Measurements from ENCODE around the gene CACNA1F. TPM values are rescaled to one million over a fixed set of nuclear protein-coding genes. Genes with fewer than 3 reads are reported as not detected.

The CACNA1F gene
- total and polyA plus RNA-seq, 10 of the 15 experiments (the other 5 are each of a cell fraction or from before 2014, with no cell fraction given): 0.01 to 0.32 (median 0.05) TPM; not detected in 5

- TF ChIP-seq FOS (IDR thresholded peaks at IDR 0.05; ENCODE audit: borderline replicate concordance, extremely low read depth, insufficient read length): no peak
- no peak for TF ChIP-seq FOXM1 (IDR thresholded peaks at IDR 0.05; ENCODE audit: low read depth, low read length)
Measured at GRCh38 chrX:49163555-49164419, 69.4 kb downstream of the CACNA1F start (continued).

DNA sequence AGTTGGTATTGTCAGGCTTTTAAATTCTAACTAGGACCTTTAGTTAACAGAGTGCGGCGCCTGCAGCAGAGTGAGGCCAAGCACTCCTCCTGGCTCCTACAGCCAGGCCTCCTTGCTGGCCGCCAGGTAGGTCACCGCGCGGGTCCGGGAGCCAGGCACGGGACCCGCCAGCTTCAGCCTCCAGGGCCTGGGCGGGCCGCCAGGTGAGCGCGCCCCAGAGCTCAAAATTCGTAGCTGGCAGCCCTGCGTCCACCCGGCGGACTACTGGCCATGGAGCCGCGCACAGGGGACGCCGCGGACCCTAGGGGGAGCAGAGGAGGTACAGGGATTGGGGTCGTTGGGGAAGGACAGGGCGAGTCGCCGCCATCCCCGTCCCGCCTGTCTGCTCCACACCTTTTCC is 70.5 kb downstream of the CACNA1F start, which contains the start of gene MAGIX:
Gene MAGIX (plus strand): TSS at position 139 of the 400 bp plus-strand sequence. CDS start 132 bp downstream, at position 271.
- no peaks in the 10 kb centered on the region for H3K27me3 ChIP-seq (replicated peaks in 1 of 2; ENCODE audit: control insufficient read depth in 2 of 2, insufficient read depth in 2 of 2, low read length in 1 of 2)
- H3K27ac ChIP-seq (ENCODE audit: control insufficient read depth, insufficient read depth): no peak within 1 kb of the TSS
- 89% methylated on average over 26 of the region's 28 CpGs for WGBS (ENCODE audit: insufficient coverage, insufficient replicate concordance, low lambda C conversion rate, missing lambda C conversion rate)
- no peaks in the 10 kb centered on the region for H4K20me1 ChIP-seq (ENCODE audit: control insufficient read depth, insufficient read depth)
- H3K4me2 ChIP-seq (ENCODE audit: control insufficient read depth, insufficient read depth): 0 out of 2 replicates have a peak within 1 kb of the TSS, but pooled peaks have one; percentile 11
- H3K9ac ChIP-seq (ENCODE audit: control insufficient read depth, insufficient read depth, low read length): no peak within 1 kb of the TSS; the same call in 1 of the 2 replicates
- intact Hi-C loops (cut with micrococcal nuclease; ENCODE audit: unreplicated experiment): no loop called here
- TF ChIP-seq SMAD5 (IDR thresholded peaks at IDR 0.05; ENCODE audit: low read depth) (no peak), MTA2 (IDR thresholded peaks at IDR 0.05; ENCODE audit: low read depth) (no peak), NR2F1 (conservative IDR thresholded peaks at IDR 0.05) (no peak), FOS (IDR thresholded peaks at IDR 0.05; ENCODE audit: borderline replicate concordance, extremely low read depth, insufficient read length) (no peak), ZZZ3 (IDR thresholded peaks at IDR 0.05; ENCODE audit: control insufficient read depth, insufficient read length, low read depth) (no peak), DPF2 (IDR thresholded peaks at IDR 0.05) (no peak), ZNF207 (IDR thresholded peaks at IDR 0.05; ENCODE audit: borderline replicate concordance) (no peak), MEF2B (IDR thresholded peaks at IDR 0.05; ENCODE audit: partially characterized antibody, poor library complexity, severe bottlenecking) (no peak), NBN (IDR thresholded peaks at IDR 0.05) (no peak), SUZ12 (IDR thresholded peaks at IDR 0.05; ENCODE audit: unreplicated experiment) (no peak), CHD2 (IDR thresholded peaks at IDR 0.05; ENCODE audit: borderline replicate concordance, low read depth, low read length) (no peak)
- TF ChIP-seq, protein P1, sequence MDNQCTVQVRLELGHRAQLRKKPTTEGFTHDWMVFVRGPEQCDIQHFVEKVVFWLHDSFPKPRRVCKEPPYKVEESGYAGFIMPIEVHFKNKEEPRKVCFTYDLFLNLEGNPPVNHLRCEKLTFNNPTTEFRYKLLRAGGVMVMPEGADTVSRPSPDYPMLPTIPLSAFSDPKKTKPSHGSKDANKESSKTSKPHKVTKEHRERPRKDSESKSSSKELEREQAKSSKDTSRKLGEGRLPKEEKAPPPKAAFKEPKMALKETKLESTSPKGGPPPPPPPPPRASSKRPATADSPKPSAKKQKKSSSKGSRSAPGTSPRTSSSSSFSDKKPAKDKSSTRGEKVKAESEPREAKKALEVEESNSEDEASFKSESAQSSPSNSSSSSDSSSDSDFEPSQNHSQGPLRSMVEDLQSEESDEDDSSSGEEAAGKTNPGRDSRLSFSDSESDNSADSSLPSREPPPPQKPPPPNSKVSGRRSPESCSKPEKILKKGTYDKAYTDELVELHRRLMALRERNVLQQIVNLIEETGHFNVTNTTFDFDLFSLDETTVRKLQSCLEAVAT (IDR thresholded peaks at IDR 0.05): no peak
- TF ChIP-seq, protein P2, sequence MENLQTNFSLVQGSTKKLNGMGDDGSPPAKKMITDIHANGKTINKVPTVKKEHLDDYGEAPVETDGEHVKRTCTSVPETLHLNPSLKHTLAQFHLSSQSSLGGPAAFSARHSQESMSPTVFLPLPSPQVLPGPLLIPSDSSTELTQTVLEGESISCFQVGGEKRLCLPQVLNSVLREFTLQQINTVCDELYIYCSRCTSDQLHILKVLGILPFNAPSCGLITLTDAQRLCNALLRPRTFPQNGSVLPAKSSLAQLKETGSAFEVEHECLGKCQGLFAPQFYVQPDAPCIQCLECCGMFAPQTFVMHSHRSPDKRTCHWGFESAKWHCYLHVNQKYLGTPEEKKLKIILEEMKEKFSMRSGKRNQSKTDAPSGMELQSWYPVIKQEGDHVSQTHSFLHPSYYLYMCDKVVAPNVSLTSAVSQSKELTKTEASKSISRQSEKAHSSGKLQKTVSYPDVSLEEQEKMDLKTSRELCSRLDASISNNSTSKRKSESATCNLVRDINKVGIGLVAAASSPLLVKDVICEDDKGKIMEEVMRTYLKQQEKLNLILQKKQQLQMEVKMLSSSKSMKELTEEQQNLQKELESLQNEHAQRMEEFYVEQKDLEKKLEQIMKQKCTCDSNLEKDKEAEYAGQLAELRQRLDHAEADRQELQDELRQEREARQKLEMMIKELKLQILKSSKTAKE (IDR thresholded peaks at IDR 0.05; ENCODE audit: low read depth, poor library complexity, severe bottlenecking): no peak
- DNase-seq (ENCODE audit: low read depth, low spot score) (no peak), ATAC-seq (no peak), FAIRE-seq (no peak)
- in situ Hi-C loops (cut with MboI): no loop called here
- H3K4me1 ChIP-seq (ENCODE audit: control insufficient read depth, insufficient read depth, low read length): no peaks in the 10 kb centered on the region; the same call in 1 of the 2 replicates
- BruUV-seq (replicated peaks): no TSS peak
- SMC1A ChIA-PET (ENCODE audit: uncharacterized antibody, unreplicated experiment): no interaction called here
- H2AFZ ChIP-seq (ENCODE audit: control insufficient read depth, low read depth, low read length): peak within 1 kb of the TSS; percentile 9
- RAD21 ChIA-PET (ENCODE audit: unreplicated experiment): no interaction called here
- H3K79me2 ChIP-seq (ENCODE audit: control insufficient read depth, insufficient read depth, low read length): no peaks in the 10 kb centered on the region
- no peaks in the 10 kb centered on the region; the same call in 2 of the 3 replicates for H3K9me3 ChIP-seq (replicated peaks; ENCODE audit: control insufficient read depth, insufficient read depth, low read length)
- H3K4me3 ChIP-seq: no peak within 1 kb of the TSS; the same call in 1 of the 2 replicates
- POLR2A ChIA-PET: no interaction called here
- H3K36me3 ChIP-seq (ENCODE audit: control insufficient read depth in 2 of 2, insufficient read depth in 2 of 2, low read length in 1 of 2): no peaks in the 10 kb centered on the region
- CTCF ChIA-PET: interaction anchor here (1.5 kb wide), 1 partner anchor 17 kb away, joined by 5 read pairs; no protein-coding TSS in a partner anchor

Measured in GM12878 (cell line).